ENCODE measurements around the gene CCDC13.

Gene CCDC13

DNA sequence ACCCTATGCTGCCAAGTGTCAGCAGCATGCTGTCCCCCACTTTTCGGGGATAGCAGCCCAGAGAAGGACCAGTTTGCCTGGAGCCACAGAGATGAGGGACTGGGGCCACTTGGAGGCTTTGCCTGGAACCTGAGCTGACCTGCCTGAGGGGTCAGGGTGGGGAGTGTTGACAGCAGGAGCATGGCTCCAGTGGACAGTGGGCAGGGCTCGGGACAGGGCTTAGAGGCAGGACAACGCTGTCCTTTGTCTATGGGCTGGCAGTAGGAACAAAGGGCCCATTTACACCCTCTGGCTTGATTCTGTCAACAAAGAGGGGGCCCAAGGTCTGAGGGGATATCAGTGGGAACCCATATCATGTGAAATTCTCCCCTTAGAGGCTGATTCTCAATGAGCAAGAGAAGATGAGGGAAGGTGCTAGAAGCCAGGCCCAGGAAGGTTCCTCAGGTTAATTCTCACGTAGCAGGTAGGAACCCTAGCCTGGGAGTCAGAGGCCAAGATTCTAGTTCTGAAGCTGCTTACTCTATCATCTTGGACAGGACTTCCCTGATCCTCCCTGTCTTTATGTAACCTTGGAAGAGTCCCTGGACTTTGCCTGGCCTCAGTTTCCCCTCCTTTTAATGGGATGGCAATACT, 40.7 kb downstream of the CCDC13 start:
- DNase-seq, result no peak

GRCh38 chr3:42731476-42732195, 41.4 kb downstream of the CCDC13 start:
- DNase-seq, result no peak

GRCh38 chr3:42730706-42731420, 42.2 kb downstream of the CCDC13 start:
- no peak for DNase-seq

DNA sequence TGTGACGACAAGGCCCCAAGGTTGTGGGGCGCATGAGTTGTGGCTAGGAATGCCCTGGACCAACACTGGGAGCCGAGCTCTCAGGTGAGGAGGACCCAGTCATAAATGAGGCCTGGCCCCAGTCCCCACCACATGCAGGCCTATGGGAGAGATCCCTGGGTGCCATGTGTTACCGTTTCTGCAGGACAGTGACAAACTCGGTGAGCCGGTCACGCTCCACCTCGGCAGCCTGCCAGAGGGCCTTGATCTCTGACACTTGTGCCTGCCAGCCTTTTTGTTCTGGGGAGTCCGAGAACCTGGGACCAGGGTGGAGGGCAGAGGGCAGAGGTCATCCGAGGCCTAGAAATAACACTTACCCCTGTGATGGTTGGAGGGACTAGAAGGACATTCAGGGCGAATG, 42.8 kb downstream of the CCDC13 start:
- no peak for DNase-seq

- peak; percentile 21 for DNase-seq
These were observed 43.5 kb downstream of the CCDC13 start for GRCh38 chr3:42729404-42730145.

DNA sequence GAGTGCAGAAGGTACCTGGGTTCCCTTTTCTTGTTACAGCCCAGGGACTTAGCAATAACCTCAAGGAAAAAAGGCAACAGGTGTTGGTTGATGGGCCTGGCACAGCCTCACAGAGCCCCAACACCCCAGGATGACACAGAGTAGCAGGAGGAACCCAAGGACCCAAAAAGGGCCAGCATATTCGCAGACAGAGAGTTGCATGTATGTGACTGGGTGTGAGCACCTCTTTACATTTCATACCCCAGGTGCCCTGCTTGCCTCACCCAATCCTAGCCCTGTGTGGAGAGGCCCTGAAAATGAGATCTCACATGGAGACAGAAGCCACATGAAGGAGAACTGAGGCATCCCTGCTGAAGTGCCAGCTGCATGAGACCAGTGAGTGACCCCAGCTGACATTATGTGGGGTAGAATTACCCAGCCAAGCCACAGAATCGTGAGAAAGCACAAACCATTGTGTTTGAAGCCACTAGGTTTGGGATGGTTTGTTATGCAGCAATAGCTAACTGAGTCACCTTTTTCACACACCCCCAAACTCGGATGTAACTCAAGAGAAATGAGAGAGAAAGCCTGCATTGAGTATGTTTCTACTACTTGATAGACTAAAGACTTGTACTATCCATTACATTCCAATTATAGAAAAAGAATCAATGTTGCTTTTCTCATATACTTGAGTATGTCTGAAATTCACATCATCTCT, 44.2 kb downstream of the CCDC13 start:
- DNase-seq, result no peak

- no peak for DNase-seq
These were observed 45.0 kb downstream of the CCDC13 start for GRCh38 chr3:42728056-42728455.

DNA sequence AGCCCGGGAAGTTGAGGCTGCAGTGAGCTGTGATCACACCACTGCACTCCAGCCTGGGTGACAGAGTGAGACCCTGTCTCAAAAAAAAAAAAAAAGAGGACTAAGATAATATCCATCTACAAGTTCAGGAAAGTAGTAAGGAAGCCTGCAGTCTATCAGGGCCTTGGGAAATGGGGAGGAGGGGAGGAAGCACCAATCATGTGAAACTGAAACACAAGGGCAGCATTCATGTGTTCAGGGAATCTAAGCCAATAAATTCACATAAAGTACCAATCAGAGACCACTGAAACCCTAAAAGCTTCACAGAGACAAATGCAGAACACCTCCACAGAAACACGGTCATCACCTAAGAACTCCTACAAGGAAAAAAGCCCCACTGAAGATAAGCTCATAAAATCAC, 47.6 kb downstream of the CCDC13 start:
- no peak for DNase-seq

GRCh38 chr3:42723219-42723618, 49.8 kb downstream of the CCDC13 start:
- no peak for DNase-seq
